Endothelial cell (in vitro differentiated cells): ENCODE data around the gene PAOX. TPM values are rescaled to one million over a fixed set of nuclear protein-coding genes. Genes with fewer than 3 reads are reported as not detected.

Experiments
- DNase-seq: peaks from one replicate; pipeline ENCODE4 v3.0.0; 2021; ENCODE audit warnings: low spot score
- H3K27ac Mint-ChIP-seq: one replicate; pipeline ENCODE4 v1.8.0; 2021; ENCODE audit warnings: mixed read lengths, inconsistent platforms; ENCODE audit not compliant: unreplicated experiment
- H3K27me3 Mint-ChIP-seq: one replicate; pipeline ENCODE4 v1.8.0; 2021; ENCODE audit warnings: mild to moderate bottlenecking, moderate library complexity, mixed read lengths, inconsistent platforms; ENCODE audit not compliant: unreplicated experiment
- H3K36me3 Mint-ChIP-seq: one replicate; pipeline ENCODE4 v1.8.0; 2021; ENCODE audit warnings: mild to moderate bottlenecking, low read depth, mixed read lengths, inconsistent platforms; ENCODE audit not compliant: unreplicated experiment
- H3K4me1 Mint-ChIP-seq: one replicate; pipeline ENCODE4 v1.8.0; 2021; ENCODE audit warnings: mild to moderate bottlenecking, mixed read lengths, inconsistent platforms; ENCODE audit not compliant: unreplicated experiment
- H3K4me3 Mint-ChIP-seq: one replicate; pipeline ENCODE4 v1.8.0; 2021; ENCODE audit warnings: mild to moderate bottlenecking, mixed read lengths, inconsistent platforms; ENCODE audit not compliant: unreplicated experiment
- H3K9me3 Mint-ChIP-seq: one replicate; pipeline ENCODE4 v1.8.0; 2021; ENCODE audit warnings: mixed read lengths, inconsistent platforms; ENCODE audit not compliant: unreplicated experiment
- microRNA-seq: library from miRNA; unstranded; fragments of <30 nt; microRNA quantifications from one replicate; pipeline ENCODE4, GENCODE V29; 2020; ENCODE audit not compliant: unreplicated experiment
- total RNA-seq: library from RNA; stranded (reverse); fragmentation: NEBNext Ultra II Directional; extraction: Animal tissue kit (Norgen Biotek cat#: 25700); gene quantifications from one replicate; pipeline ENCODE4 v1.2.1, GENCODE V29; 2021; ENCODE audit not compliant: unreplicated experiment
- TF ChIP-seq, protein P1 (sequence below): fragments of 200-600 bp; sonication (generic); IDR thresholded peaks from one replicate; pipeline ENCODE4 v1.5.0; 2021; ENCODE audit warnings: antibody characterized with exemption; ENCODE audit not compliant: unreplicated experiment

PAOX gene
- total RNA-seq, 1 donor from 2014 or later = 6.6 TPM

DNA sequence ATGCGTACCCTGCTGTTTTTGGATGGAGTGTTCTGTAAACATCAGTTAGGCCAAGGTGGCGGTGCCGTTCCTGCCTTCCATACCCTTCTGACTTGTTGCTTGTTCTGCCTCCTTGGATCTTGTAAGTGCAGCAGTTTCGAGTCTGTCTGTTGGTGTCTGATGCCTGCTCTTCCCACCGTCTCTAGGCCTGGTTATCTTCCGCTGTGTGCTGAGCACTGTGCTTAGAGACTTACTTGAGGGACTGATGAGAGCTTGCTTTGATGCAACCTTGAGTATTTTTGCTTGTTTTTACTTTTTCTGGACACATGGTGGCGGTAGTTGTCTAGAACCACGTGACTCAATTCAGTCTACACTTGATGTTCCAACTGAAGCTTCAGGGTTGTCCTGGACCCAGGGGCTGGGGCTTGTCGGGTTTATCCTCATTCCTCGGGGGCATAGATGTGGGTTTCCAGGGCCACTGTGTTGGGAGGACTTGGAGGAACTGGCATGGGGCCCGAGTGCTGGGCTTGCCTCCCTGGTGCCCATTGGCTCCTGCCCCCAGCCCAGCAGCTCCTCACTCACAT, 59.7 kb downstream of the PAOX start:
- TF ChIP-seq, protein P1, sequence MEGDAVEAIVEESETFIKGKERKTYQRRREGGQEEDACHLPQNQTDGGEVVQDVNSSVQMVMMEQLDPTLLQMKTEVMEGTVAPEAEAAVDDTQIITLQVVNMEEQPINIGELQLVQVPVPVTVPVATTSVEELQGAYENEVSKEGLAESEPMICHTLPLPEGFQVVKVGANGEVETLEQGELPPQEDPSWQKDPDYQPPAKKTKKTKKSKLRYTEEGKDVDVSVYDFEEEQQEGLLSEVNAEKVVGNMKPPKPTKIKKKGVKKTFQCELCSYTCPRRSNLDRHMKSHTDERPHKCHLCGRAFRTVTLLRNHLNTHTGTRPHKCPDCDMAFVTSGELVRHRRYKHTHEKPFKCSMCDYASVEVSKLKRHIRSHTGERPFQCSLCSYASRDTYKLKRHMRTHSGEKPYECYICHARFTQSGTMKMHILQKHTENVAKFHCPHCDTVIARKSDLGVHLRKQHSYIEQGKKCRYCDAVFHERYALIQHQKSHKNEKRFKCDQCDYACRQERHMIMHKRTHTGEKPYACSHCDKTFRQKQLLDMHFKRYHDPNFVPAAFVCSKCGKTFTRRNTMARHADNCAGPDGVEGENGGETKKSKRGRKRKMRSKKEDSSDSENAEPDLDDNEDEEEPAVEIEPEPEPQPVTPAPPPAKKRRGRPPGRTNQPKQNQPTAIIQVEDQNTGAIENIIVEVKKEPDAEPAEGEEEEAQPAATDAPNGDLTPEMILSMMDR = no peak
- Mint-ChIP-seq H3K9me3 (peaks cover 6% of the 10 kb centered on the region), H3K27ac (no peak overlapping the region), H3K4me1 (no peaks in the 10 kb centered on the region), H3K27me3 (peaks cover 16% of the 10 kb centered on the region), H3K4me3 (no peak overlapping the region), H3K36me3 (peaks cover 8% of the 10 kb centered on the region)
- no peak for DNase-seq

DNA sequence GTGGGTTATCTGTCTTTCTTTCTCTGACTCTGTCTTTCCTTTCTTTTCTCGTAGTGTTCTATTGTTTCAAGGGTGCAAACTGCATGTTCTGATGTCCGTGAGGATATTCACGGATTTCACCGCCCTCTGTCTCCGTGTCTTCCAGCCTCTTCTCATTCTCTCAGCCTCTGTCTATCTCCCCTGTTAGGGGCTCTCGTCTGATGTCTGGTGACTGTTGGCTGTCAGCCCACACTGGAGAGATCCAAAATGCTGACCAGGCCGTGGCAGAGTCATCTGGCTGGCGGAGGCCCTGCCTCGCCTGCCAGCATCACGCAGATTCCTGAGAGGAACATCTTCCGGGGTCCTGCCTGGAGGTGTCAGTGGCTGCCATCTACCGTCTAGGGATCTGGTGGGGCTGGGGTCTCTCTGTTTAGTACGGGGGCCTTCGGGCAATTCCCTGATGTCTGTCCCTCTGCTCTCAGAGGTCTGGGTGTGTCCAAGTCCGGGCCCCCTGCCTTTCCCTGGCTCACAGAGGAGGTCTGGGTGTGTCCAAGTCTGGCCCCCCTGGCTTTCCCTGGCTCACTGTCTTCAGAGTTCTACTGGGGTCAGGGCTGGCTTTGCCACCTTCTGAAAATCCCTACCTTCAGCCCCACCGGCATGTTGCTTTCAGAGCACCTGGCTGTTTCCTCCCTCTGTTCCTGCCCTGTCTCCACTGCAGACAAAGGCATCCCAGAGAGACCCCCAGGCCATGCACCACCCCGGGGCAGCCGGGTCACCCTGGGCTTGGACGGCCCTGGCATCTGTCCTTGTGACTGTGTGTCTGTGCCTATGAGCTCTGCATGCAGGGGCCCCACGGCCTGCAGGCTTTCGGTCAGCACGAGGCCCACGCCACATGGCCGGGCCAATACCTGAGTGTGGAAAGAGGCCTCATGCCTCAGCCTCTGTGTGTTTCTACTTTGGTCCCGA, 60.7 kb downstream of the PAOX start:
- Mint-ChIP-seq H3K27ac (no peak overlapping the region), H3K36me3 (peaks cover 8% of the 10 kb centered on the region), H3K27me3 (peaks cover 16% of the 10 kb centered on the region), H3K9me3 (peaks cover 6% of the 10 kb centered on the region), H3K4me3 (no peak overlapping the region), H3K4me1 (no peaks in the 10 kb centered on the region)
- TF ChIP-seq, protein P1 = no peak
- DNase-seq = no peak

DNA sequence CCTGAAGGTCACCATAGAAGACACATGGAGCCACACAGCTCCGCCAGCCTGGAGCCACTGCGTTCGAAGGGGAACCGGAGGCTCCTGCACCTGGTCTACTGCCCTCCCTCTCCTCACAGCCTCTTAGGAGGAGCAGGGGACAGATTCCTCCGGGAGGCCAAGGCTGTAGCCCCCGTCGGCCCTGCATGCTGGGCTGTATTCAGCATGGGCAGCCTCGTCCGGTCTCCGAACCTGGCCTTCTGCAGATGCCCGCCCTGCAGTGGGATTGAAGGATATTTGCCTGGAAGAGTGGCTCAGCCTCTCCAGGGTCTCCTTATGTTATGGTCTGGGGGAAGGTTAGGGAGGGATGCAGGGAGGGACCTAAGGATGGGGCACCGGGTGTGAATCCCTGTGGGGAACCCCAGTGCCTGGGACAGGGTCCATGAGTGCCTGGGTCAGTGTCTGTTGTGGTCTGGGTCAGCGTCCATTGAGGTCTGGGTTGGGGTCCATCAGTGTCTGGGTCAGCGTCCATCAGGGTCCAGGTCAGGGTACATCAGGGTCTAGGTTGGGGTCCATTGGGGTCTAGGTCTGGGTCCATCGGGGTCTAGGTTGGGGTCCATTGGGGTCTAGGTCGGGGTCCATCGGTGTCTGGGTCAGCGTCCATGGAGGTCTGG, 61.7 kb downstream of the PAOX start:
- Mint-ChIP-seq H3K9me3 (peaks cover 10% of the 10 kb centered on the region), H3K36me3 (peaks cover 8% of the 10 kb centered on the region), H3K4me1 (no peaks in the 10 kb centered on the region), H3K27me3 (peaks cover 20% of the 10 kb centered on the region), H3K4me3 (no peak overlapping the region), H3K27ac (no peak overlapping the region)
- TF ChIP-seq, protein P1 = no peak
- no peak for DNase-seq

Small RNA genes lying within 50 kb of the gene (microRNA-seq; reads per million reads assigned to microRNA genes)
- 7.7 reads per million, percentile 55 among the genes with 10 or more reads in this experiment for gene MIR3944

Other genes starting within 250 kb of the PAOX start
- gene KNDC1, start 219.0 kb upstream of the PAOX start, total RNA-seq = 1.3 TPM
- gene UTF1, start 149.0 kb upstream of the PAOX start, total RNA-seq = 0.38 TPM
- 0.23 TPM for gene VENTX, start 141.4 kb upstream of the PAOX start, total RNA-seq
- gene ADAM8, start 102.4 kb upstream of the PAOX start, total RNA-seq = 1.5 TPM
- gene TUBGCP2, start 70.4 kb upstream of the PAOX start, total RNA-seq = 50.7 TPM
- gene ZNF511, start 70.3 kb upstream of the PAOX start, total RNA-seq = 18.6 TPM
- not detected for gene CALY, start 42.4 kb upstream of the PAOX start, total RNA-seq
- not detected for gene PRAP1, start 31.9 kb upstream of the PAOX start, total RNA-seq
- gene FUOM, start 21.2 kb upstream of the PAOX start, total RNA-seq = 8.9 TPM
- 69.6 TPM for gene ECHS1, start 5.9 kb upstream of the PAOX start, total RNA-seq
- 97.3 TPM for gene MTG1, start 14.9 kb downstream of the PAOX start, total RNA-seq
- 0.28 TPM for gene SPRN, start 45.4 kb downstream of the PAOX start, total RNA-seq
- gene SCART1, start 74.7 kb downstream of the PAOX start, total RNA-seq = 0.36 TPM
- gene CYP2E1, start 148.1 kb downstream of the PAOX start, total RNA-seq = 7.7 TPM
- gene SYCE1, start 186.3 kb downstream of the PAOX start, total RNA-seq = 0.26 TPM
- gene FRG2B, start 247.5 kb downstream of the PAOX start, total RNA-seq = 0.13 TPM